Mesenchymal stem cell (in vitro differentiated cells and primary cell): ENCODE results near the gene TGFBR1.

Source experiments
- DNase-seq: peaks from one replicate; pipeline ENCODE4 v3.0.0-alpha.2; 2013
- H2AFZ ChIP-seq: one replicate; pipeline ENCODE4 v1.6.1; 2013; ENCODE audit warnings: low read depth, mild to moderate bottlenecking, control low read depth, inconsistent platforms, low read length, moderate library complexity
- H2AK5ac ChIP-seq: 2 replicates; pipeline ENCODE4 v1.6.1; 2013; ENCODE audit warnings: low read length, moderate library complexity, mild to moderate bottlenecking, inconsistent platforms; ENCODE audit not compliant: severe bottlenecking
- H2BK120ac ChIP-seq: one replicate; pipeline ENCODE4 v1.6.1; 2013; ENCODE audit warnings: low read depth, mild to moderate bottlenecking, inconsistent platforms, low read length, moderate library complexity
- H2BK12ac ChIP-seq, 2 experiments: one replicate each; pipeline ENCODE4 v1.6.1; 2013; ENCODE audit warnings: inconsistent platforms in 2 of 2, low read length in 2 of 2, mild to moderate bottlenecking in 2 of 2, moderate library complexity in 2 of 2, control low read depth in 1 of 2
- H2BK15ac ChIP-seq: one replicate; pipeline ENCODE4 v1.6.1; 2013; ENCODE audit warnings: mild to moderate bottlenecking, low read depth, inconsistent platforms; ENCODE audit not compliant: poor library complexity, severe bottlenecking
- H2BK5ac ChIP-seq: 2 replicates; pipeline ENCODE4 v1.6.1; 2013; ENCODE audit warnings: low read depth, mild to moderate bottlenecking, low read length, control low read depth, inconsistent platforms; ENCODE audit not compliant: poor library complexity, severe bottlenecking
- H3K14ac ChIP-seq, 2 experiments: one replicate each; pipeline ENCODE4 v1.6.1; 2013; ENCODE audit warnings: inconsistent platforms in 2 of 2, low read length in 2 of 2, control low read depth in 1 of 2, mild to moderate bottlenecking in 1 of 2, moderate library complexity in 1 of 2
- H3K18ac ChIP-seq, 2 experiments: one replicate each; pipeline ENCODE4 v1.6.1; 2013; ENCODE audit warnings: inconsistent platforms in 2 of 2, low read length in 2 of 2, control low read depth in 1 of 2, low read depth in 1 of 2, mild to moderate bottlenecking in 1 of 2
- H3K23ac ChIP-seq, 2 experiments: one replicate each; pipeline ENCODE4 v1.6.1; 2013; ENCODE audit warnings: inconsistent platforms in 2 of 2, low read length in 2 of 2, mild to moderate bottlenecking in 2 of 2, moderate library complexity in 2 of 2, control low read depth in 1 of 2
- H3K27ac ChIP-seq: 2 replicates; pipeline ENCODE4 v1.5.1; 2013; ENCODE audit warnings: mild to moderate bottlenecking, moderate library complexity, low read length, control low read depth, inconsistent platforms; ENCODE audit not compliant: poor library complexity, severe bottlenecking
- H3K27me3 ChIP-seq, 2 experiments: 2 replicates each; pipeline versions ENCODE4 v1.6.1 to v1.7.0; 2013; ENCODE audit warnings: low read length in 2 of 2, mild to moderate bottlenecking in 2 of 2, moderate library complexity in 2 of 2, control low read depth in 1 of 2, inconsistent platforms in 1 of 2; ENCODE audit not compliant: control insufficient read depth in 1 of 2, insufficient read depth in 1 of 2
- H3K36me3 ChIP-seq, 2 experiments: 2 replicates each; pipeline versions ENCODE4 v1.6.1 to v1.7.0; 2013; ENCODE audit warnings: low read length in 2 of 2, control low read depth in 1 of 2, inconsistent platforms in 1 of 2, low read depth in 1 of 2, mild to moderate bottlenecking in 1 of 2; ENCODE audit not compliant: insufficient read depth in 2 of 2, control insufficient read depth in 1 of 2
- H3K4ac ChIP-seq, 2 experiments: one replicate each; pipeline ENCODE4 v1.6.1; 2013; ENCODE audit warnings: inconsistent platforms in 2 of 2, low read length in 2 of 2, mild to moderate bottlenecking in 2 of 2, moderate library complexity in 2 of 2, control low read depth in 1 of 2, low read depth in 1 of 2
- H3K4me1 ChIP-seq: 2 replicates; pipeline ENCODE4 v1.6.1; 2013; ENCODE audit warnings: low read depth, low read length, control low read depth; ENCODE audit not compliant: control insufficient read depth, insufficient read depth
- H3K4me2 ChIP-seq: 2 replicates; pipeline ENCODE4 v1.6.1; 2013; ENCODE audit warnings: low read length, mild to moderate bottlenecking, inconsistent platforms; ENCODE audit not compliant: poor library complexity, severe bottlenecking
- H3K4me3 ChIP-seq, 2 experiments: 2 replicates each; pipeline versions ENCODE4 v1.5.1 to v1.7.0; 2013; ENCODE audit warnings: low read length in 2 of 2, mild to moderate bottlenecking in 2 of 2, control low read depth in 1 of 2, low read depth in 1 of 2; ENCODE audit not compliant: insufficient read depth in 1 of 2
- H3K79me1 ChIP-seq: replicated peaks from 2 replicates; pipeline ENCODE4 v1.6.1; 2013; ENCODE audit warnings: mild to moderate bottlenecking, control low read depth, low read length, inconsistent platforms; ENCODE audit not compliant: poor library complexity, severe bottlenecking
- H3K9ac ChIP-seq: 2 replicates; pipeline ENCODE4 v1.7.0; 2013; ENCODE audit warnings: mild to moderate bottlenecking, low read length, moderate library complexity
- H3K9me3 ChIP-seq: 2 replicates; pipeline ENCODE4 v1.7.0; 2013; ENCODE audit warnings: mild to moderate bottlenecking, low read length; ENCODE audit not compliant: control insufficient read depth
- H4K8ac ChIP-seq: one replicate; pipeline ENCODE4 v1.6.1; 2013; ENCODE audit warnings: inconsistent platforms, mild to moderate bottlenecking, low read length, moderate library complexity
- H4K91ac ChIP-seq: one replicate; pipeline ENCODE4 v1.6.1; 2013; ENCODE audit warnings: mild to moderate bottlenecking, low read length, inconsistent platforms
- WGBS: methylation state at CpG from one replicate; pipeline ENCODE4 v1.1.7; 2013; ENCODE audit warnings: mixed read lengths; 5-methylcytosine and 5-hydroxymethylcytosine counted together

Gene TGFBR1

GRCh38 chr9:99073347-99073746, 31.6 kb upstream of the TGFBR1 start:
- Histone ChIP-seq H3K79me1 (no peaks in the 10 kb centered on the region), H2BK12ac (peak overlapping the region in 1 of 2 experiments; percentile 23), H2BK120ac (no peak overlapping the region), H4K91ac (no peak overlapping the region), H3K27ac (no peak overlapping the region), H3K18ac (no peak overlapping the region), H2AK5ac (no peak overlapping the region), H2BK5ac (no peak overlapping the region), H2AFZ (no peak overlapping the region), H3K9me3 (no peaks in the 10 kb centered on the region), H3K4me3 (no peak overlapping the region), H3K14ac (no peak overlapping the region), H3K27me3 (no peaks in the 10 kb centered on the region), H3K9ac (no peak overlapping the region), H3K23ac (no peak overlapping the region), H3K4ac (no peak overlapping the region), H3K4me1 (peaks cover 13% of the 10 kb centered on the region), H2BK15ac (no peak overlapping the region), H3K36me3 (peaks cover 0 to 12% of the 10 kb centered on the region in 2 experiments), H3K4me2 (no peak overlapping the region), H4K8ac (no peak overlapping the region)
- 80% methylated on average over 1 of the region's 2 CpGs for WGBS
- DNase-seq, result no peak

- no peaks in the 10 kb centered on the region for H3K27me3 ChIP-seq
- no peak overlapping the region for H3K14ac ChIP-seq
- H2BK5ac ChIP-seq, result no peak overlapping the region
- peaks cover 0 to 4% of the 10 kb centered on the region in 2 experiments for H3K36me3 ChIP-seq
- H3K79me1 ChIP-seq, result no peaks in the 10 kb centered on the region
- no peaks in the 10 kb centered on the region for H3K9me3 ChIP-seq
- no peak overlapping the region for H4K91ac ChIP-seq
- 83% methylated on average over 7 of the region's 8 CpGs for WGBS
- peaks cover 15% of the 10 kb centered on the region for H3K4me1 ChIP-seq
- no peak overlapping the region for H2BK15ac ChIP-seq
- H3K27ac ChIP-seq, result no peak overlapping the region
- H3K4ac ChIP-seq, result peak overlapping the region in 1 of 2 experiments; percentile 28
- no peak overlapping the region for H3K23ac ChIP-seq
- no peak overlapping the region for H4K8ac ChIP-seq
- H2AFZ ChIP-seq, result no peak overlapping the region
- no peak for DNase-seq
- H3K18ac ChIP-seq, result peak overlapping the region in 1 of 2 experiments; percentile 43
- no peak overlapping the region for H2BK120ac ChIP-seq
- H3K9ac ChIP-seq, result no peak overlapping the region
- no peak overlapping the region for H3K4me2 ChIP-seq
- H2BK12ac ChIP-seq, result peak overlapping the region in 1 of 2 experiments; percentile 31
- H2AK5ac ChIP-seq, result no peak overlapping the region
- no peak overlapping the region for H3K4me3 ChIP-seq
Measured at GRCh38 chr9:99073985-99074901, 30.7 kb upstream of the TGFBR1 start.

GRCh38 chr9:99074902-99075245, 30.0 kb upstream of the TGFBR1 start:
- H3K4ac ChIP-seq, result peak overlapping the region; percentile 28 to 46
- peak overlapping the region in 1 of 2 experiments; percentile 81 for H3K18ac ChIP-seq
- H3K27me3 ChIP-seq, result no peaks in the 10 kb centered on the region
- H2BK12ac ChIP-seq, result peak overlapping the region; percentile 31 to 32
- no peaks in the 10 kb centered on the region for H3K9me3 ChIP-seq
- no peaks in the 10 kb centered on the region for H3K36me3 ChIP-seq
- H3K79me1 ChIP-seq, result no peaks in the 10 kb centered on the region
- peak overlapping the region; percentile 53 for H4K91ac ChIP-seq
- no peak overlapping the region for H2BK15ac ChIP-seq
- H3K14ac ChIP-seq, result no peak overlapping the region
- DNase-seq, result no peak
- H2BK120ac ChIP-seq, result peak overlapping the region; percentile 27
- H3K4me3 ChIP-seq, result no peak overlapping the region
- WGBS, result 56% methylated on average over 3 of the region's 3 CpGs
- H2AK5ac ChIP-seq, result no peak overlapping the region
- no peak overlapping the region for H3K4me2 ChIP-seq
- peaks cover 14% of the 10 kb centered on the region for H3K4me1 ChIP-seq
- H3K9ac ChIP-seq, result no peak overlapping the region
- H4K8ac ChIP-seq, result peak overlapping the region; percentile 52
- no peak overlapping the region for H2BK5ac ChIP-seq
- no peak overlapping the region for H3K27ac ChIP-seq
- H3K23ac ChIP-seq, result no peak overlapping the region
- H2AFZ ChIP-seq, result no peak overlapping the region

- Histone ChIP-seq H3K18ac (peak overlapping the region in 1 of 2 experiments; percentile 81), H4K91ac (peak overlapping the region; percentile 53), H3K14ac (no peak overlapping the region), H2BK5ac (no peak overlapping the region), H3K4ac (peak overlapping the region in 1 of 2 experiments; percentile 46), H4K8ac (peak overlapping the region; percentile 52), H3K27me3 (no peaks in the 10 kb centered on the region), H2AK5ac (no peak overlapping the region), H3K23ac (no peak overlapping the region), H3K9me3 (no peaks in the 10 kb centered on the region), H3K4me1 (peaks cover 14% of the 10 kb centered on the region), H2BK120ac (peak overlapping the region; percentile 27), H3K79me1 (no peaks in the 10 kb centered on the region), H2BK15ac (no peak overlapping the region), H3K4me3 (no peak overlapping the region), H3K27ac (no peak overlapping the region), H3K4me2 (no peak overlapping the region), H3K36me3 (no peaks in the 10 kb centered on the region), H3K9ac (peak overlapping the region; percentile 13), H2BK12ac (peak overlapping the region in 1 of 2 experiments; percentile 32), H2AFZ (no peak overlapping the region)
- WGBS, result 50% methylated on average over 5 of the region's 6 CpGs
- DNase-seq, result peak; percentile 84
Measured at GRCh38 chr9:99075246-99075912, 29.5 kb upstream of the TGFBR1 start.
